ENCODE data around the gene BTD. TPM values are rescaled to one million over a fixed set of nuclear protein-coding genes. Genes with fewer than 3 reads are reported as not detected.

BTD gene
- polyA plus RNA-seq, 4 donors = 18.0 to 24.7 (median 21.0) TPM

DNA sequence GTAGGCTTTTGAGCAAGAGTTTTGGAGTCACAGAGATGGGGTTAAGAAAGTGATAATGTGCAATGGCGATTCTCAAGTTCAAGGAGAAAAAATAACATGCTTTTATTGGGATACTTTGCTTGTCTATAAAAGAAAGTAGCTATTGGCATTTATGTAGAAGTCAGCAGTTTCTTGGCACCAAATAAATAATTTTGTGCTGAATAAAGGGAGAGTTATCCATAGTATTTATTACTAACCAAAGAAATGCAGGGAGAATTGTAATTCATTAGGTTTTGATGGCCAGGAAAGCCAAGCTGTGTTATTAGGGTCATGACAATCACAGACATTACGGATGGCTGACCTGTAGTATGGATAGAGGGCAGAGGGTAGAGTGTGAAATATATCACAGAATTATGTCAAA, 33.1 kb downstream of the BTD start:
- no peak for DNase-seq (ENCODE audit: low read depth in 4 of 4, low spot score in 2 of 4)

DNA sequence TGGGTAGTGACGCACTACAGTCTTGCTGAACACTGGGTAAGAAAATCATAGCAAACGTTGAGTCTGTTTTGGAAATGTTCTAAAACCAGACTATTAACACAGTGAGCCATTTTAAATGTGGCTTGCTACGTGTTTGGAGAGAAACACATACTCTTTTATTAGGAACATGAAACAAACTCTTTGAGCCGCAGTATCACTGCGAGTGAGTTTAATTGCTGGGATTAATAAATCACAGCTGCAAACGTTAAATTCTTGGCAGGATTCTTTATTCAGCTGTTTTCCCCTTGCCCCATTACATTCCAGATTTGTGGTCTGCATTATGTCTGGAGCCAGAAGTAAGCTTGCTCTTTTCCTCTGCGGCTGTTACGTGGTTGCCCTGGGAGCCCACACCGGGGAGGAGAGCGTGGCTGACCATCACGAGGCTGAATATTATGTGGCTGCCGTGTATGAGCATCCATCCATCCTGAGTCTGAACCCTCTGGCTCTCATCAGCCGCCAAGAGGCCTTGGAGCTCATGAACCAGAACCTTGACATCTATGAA, 33.6 kb downstream of the BTD start:
- peak in 2 of 4 donors; percentile 53 to 57 for DNase-seq (ENCODE audit: low read depth in 4 of 4, low spot score in 2 of 4)

DNA sequence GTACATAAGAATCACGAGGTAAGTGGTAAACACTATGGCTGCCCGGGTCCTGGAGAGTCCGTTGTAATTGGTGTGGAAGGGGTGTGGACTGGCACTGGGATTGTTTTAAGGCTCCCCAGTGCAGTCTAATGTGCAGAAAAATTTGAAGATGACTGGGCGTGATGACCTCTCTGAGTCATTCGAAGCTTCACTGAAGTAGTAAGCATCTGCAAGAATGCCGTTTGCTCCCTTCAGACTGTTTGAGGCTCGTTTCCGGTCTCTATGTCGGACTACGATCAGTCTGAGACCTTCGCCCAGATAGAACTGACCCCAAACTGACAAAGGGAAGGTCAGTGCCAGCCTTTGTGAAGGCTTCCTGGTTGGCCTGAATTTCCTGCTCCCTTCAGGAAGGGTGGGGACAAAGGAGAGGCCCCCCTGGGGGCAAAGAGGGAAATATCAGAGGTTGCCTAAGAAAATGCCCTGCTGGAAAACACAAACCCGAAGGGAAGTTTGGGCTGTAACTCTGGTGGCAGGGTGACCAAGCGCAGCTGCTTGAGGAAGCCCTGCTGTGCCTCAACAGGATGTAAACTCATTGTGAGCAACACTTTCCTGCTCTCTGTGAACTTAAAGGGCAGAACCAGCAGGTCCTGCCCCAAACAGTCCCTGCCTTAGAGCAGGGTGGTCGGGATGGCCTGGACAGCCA, 34.6 kb downstream of the BTD start:
- DNase-seq (ENCODE audit: low read depth in 4 of 4, low spot score in 2 of 4) = no peak

DNA sequence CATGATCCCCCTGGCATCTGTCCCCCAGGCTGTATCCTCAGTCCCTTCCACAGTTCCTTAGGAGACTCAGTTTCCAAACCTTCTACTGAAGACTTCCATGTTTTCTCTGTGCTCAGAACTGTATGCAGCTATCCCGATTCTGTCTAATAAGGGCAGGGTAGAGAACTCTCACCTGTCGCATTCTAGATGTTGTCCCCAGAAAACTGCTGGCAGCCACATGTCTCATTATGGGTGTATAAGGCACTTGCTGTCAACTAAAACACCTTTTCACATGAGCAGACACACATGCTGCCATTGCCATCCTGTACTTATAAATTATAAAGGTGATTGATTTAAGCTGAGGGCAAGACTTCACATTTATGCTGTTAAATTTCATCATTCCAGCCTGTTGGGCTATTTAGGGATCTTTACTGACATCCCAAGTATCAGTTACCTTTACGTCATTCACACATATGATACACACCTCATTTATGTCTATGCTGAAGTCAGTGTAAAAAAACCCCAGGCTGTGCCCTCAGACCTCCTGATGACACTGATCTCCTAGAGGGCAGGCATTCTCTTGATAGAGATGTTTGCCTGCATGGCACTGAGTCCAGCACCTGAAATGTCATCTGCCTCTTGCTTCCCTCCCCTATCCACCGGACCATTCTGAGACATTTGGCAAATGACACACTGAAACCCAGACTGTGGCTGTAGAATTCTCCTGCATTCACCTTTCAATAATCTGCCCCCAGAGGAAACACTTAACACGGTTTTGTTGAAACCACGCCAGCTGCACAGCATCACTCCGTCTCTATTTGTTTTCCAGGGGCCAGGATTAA, 35.8 kb downstream of the BTD start:
- DNase-seq (ENCODE audit: low read depth in 4 of 4, low spot score in 2 of 4) = no peak

DNA sequence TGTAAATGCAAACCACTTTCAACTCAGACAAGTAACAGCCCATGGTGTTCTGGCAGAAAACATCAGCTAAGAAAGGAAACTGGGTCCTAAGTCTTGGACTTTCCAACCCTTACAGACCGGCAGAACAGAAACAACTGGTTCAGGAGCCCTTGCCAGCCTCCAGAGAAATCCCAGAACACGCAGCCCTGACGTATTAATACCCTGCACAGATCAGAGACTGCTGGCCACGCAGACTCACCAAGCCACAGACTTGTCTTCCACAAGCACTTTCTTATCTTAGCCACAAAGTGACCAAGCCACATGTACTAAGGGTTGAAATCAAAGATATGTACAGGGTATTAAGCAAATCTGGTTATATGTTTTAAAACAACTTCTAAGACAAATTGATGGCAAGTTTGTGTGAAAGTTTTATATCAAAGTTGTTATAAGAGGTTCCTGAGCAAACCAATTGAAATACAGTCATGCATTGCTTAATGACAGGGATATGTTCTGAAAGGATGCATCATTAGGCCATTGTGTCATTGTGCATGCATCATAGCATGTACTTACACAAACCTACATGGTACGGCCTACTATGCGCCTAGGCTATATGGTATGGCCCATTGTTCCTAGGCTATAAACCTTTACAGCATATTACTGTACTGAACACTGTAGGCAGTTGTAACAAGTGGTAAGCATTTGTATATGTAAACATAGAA, 36.8 kb downstream of the BTD start:
- no peak for DNase-seq (ENCODE audit: low read depth in 4 of 4, low spot score in 2 of 4)

DNA sequence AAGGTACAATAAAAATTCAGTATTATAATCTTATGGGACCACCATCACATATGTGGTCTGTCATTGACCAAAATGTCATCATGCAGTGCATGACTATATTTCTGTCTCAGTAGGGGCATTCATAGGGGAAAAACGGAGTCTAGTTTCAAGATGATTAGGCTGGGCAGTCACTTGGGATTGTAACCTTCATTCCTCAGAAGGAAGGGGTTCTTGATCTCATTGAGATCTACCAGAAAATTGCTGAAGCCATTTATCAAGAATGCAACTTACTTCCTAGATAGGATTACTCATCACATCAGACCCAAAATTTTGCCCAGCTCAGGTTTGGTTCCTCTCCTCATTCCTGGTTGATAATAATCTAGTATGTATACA, 37.3 kb downstream of the BTD start:
- no peak for DNase-seq (ENCODE audit: low read depth in 4 of 4, low spot score in 2 of 4)

DNA sequence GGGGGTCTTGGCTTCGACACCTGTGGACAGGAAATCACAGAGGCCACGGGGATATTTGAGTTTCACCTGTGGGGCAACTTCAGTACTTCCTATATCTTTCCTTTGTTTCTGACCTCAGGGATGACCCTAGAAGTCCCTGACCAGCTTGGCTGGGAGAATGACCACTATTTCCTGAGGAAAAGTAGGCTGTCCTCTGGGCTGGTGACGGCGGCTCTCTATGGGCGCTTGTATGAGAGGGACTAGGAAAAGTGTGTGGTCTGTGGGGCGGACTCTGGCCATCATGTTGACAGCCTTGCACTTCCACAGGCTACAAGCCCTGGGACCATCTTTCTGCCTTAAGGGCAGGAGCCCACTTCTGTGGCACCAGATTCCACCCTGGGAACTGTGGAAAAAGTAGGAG, 43.7 kb downstream of the BTD start:
- no peak for DNase-seq (ENCODE audit: low read depth in 4 of 4, low spot score in 2 of 4)

DNA sequence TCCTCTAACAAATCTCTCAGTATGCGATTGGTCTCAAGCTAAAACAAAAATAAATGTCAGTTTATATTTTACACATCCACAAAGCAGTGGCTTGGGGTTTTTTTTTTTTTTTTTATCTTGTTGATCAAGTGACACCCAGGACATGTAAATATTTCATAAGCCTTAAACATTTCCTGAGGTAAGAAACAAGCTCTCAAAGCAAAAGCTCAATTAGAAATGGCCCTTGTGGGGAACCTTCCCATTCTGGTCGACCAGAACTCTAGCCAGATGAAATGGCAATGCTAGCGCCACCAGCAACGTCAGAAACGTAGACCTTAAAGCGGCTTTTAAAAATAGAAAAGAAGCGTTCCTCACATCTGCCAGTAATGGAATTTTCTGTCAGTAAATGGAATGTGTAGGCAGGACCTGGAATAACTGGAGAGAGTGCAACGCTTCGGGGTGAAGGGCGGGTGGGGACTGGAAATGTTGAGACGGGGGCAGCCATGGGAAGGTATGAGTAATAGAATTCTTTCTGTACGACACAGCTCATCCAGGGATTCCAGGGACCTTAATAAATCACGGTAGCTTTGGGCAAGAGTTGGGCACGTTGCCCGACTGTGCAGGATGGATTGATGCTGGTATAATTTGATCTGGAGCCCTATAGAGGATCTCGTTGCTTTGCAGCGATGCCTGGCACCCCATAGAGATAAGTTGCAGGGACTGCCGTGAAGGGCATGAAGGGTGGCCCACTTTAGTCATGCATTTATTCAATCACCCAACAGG, 44.4 kb downstream of the BTD start:
- no peak for DNase-seq (ENCODE audit: low read depth in 4 of 4, low spot score in 2 of 4)

DNA sequence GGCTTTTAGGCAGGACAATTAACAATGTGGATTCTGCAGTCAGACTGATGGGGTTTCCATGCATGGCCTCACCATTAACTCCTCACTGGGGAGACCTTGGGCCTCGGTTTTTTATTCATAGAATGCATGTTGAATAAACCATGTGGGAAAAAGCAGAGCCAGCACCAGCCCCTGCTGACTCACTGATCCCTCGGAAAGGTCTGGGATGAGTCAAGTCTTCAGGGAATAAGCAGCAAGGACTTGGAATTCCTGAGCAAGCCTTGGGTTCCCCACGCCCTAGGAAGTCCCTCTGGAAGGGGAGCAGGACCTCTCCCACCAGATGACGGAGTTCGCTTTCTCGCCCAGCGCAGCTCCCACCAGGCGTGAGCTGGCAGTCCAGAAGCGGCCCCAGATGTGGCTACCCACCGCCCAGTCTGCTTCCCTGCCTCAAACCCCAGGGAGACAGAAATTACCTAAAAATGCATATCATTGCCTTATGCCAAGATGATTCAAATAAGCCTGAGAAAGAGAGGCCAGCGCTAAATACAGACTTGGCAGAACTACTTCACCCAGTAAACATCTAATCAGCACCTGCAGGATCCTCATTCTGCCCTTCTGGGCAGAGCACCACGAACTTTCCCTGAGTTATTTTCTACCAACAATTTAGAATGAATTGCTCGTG, 45.4 kb downstream of the BTD start:
- no peak for DNase-seq (ENCODE audit: low read depth in 4 of 4, low spot score in 2 of 4)

DNA sequence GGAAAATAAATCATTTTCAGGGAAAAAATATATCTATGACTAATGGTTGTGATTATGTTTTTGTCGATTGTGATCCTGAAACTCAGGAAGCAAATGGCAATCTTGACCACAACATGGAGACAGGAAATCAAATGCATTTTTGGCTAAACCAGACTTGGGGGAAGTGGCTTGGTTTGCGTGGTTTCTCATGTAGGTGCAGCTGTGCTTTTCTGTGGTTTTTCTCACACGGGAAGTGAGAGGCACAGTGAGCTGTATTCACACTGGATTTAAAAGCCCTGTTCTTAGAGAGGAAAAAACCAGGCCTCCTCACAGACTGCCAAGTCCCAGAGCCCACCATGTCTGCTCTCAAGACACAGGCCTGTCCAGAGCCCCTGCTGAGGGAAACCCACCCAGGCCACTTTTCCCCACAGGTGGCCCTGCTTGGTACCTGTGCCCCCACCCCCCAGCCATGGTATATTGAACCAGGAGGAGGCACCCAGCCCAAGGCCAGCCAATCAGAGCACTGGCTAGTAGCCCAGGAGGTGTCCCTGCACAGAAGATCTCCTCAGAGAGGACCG, 46.1 kb downstream of the BTD start:
- DNase-seq (ENCODE audit: low read depth in 4 of 4, low spot score in 2 of 4) = no peak

DNA sequence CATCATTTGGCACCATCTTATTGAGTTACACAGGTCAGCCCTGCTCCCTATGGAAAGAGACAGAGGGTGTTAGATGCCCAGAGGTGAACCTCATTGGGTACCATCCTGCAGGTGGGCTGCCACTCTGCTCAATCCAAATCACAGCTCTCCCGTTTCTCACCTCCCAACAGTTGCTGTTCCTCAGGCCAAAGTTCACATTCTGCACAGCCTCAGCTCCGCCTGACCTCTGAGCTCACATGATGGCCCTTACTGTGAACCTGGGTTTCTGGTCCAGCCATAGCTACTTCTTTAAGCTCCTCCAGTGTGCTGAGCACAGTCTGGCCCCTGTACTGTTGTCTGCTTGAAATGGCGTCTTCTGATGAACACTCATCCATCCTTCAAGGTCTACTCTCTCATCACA, 47.8 kb downstream of the BTD start:
- no peak for DNase-seq (ENCODE audit: low read depth in 4 of 4, low spot score in 2 of 4)

DNA sequence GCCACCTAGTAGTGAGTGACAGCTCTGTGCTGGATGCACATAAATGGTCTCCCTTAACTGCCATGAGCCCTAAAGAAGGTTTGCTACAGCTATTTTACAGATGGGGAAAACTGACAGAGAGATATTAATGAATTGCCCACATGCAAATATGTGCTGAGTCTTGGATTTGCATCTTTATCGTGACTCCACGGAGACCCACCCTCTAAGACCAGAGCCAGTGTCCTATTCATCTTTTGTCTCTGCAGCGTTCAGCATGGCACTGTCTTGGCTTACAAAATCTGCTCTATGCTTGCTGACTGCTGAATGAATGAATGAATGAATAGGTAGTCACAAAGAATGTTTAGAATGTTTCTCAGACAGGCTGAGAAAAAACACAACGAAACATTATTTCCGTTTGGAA, 48.3 kb downstream of the BTD start:
- no peak for DNase-seq (ENCODE audit: low read depth in 4 of 4, low spot score in 2 of 4)

DNA sequence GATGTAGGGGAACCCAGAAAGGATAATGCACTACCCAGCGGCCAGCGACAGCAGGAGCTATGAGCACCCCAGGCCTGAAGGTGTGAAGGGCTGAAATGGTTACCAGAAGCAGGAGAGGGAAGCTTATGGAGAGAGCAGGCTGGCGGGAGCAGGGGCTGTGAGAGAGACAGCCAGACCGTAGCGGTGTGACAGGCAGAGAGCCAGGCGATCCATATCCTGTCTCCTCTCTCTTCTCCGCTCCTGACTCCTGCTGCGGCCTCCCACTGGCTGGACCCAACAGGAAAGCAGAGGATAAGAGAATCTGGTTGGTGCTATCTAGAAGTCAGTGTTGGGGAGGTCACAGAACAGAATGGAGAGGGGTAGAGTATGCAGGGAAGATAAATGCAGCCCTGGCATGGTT, 49.9 kb downstream of the BTD start:
- no peak for DNase-seq (ENCODE audit: low read depth in 4 of 4, low spot score in 2 of 4)

DNA sequence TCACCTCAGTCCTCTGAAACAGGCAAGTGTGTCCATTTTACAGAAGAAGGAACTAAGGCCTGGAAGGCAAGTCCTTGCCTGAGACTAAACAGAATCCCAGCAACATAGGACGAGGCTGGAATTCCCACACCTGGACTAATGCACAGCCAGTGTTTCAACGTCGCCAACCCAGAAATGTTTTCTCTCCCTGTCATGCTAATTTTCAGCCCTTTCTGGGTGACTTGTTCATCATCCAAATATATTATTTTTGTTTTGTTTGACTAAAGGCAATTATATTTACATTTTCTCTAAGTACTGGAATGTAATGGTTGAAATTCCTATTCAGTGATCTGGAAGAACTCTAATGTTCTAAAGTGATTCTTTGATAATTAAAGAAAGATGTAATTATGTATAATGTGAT, 51.8 kb downstream of the BTD start:
- DNase-seq (ENCODE audit: low read depth in 4 of 4, low spot score in 2 of 4) = no peak

DNA sequence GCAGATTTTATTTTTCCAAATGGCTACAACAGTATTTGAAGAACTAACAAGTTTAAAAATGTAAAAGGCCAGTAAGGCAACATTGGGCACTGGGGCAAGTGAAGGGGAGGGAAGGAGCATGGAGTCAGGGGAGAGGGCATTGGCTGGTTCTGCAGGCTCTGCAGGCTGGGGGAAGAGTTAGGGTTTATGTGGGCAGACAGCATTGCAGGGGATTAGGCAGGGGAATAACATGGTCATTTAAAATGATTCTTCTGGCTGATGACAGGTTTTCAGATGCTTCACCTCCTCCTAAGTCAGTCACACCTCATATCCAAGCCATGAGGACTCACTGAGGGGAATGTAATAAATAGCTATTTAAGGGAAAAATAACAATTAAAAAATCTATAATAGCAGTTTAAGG, 52.6 kb downstream of the BTD start:
- no peak for DNase-seq (ENCODE audit: low read depth in 4 of 4, low spot score in 2 of 4)

DNA sequence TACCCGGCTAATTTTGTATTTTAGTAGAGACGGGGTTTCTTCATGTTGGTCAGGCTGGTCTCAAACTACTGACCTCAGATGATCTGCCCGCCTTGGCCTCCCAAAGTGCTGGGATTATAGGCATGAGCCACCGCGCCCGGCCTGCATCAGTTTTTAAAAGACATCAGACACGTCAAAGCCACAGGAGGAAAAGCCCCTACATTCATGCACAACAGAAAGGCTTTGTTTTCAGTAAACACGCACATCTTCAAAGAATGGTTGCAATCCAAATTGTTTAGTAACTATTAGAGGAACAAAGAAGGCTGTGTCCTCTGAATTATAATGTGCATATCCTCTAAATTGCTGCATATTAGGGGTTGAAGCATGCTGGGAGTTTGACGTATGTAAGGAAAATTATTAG, 53.3 kb downstream of the BTD start:
- no peak for DNase-seq (ENCODE audit: low read depth in 4 of 4, low spot score in 2 of 4)

DNA sequence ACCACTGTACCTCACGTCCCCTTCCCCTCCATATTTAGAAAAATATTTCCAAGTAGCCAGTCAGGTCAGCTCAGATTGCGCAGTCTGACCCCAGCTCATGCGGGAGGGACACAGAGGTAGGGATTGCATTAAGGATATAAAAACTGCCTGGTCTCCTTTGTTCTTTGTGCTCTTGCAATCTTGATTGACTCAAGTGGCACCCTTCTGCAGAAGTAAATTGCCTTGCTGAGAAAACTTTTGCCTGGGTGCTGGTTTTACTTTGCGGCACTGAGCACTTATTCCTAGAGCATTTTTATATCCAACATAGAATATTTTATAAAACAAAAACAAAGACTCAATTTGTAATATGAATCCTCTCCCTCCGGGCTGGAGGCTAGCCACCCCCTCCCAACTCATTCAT, 54.8 kb downstream of the BTD start:
- no peak for DNase-seq (ENCODE audit: low read depth in 4 of 4, low spot score in 2 of 4)

DNA sequence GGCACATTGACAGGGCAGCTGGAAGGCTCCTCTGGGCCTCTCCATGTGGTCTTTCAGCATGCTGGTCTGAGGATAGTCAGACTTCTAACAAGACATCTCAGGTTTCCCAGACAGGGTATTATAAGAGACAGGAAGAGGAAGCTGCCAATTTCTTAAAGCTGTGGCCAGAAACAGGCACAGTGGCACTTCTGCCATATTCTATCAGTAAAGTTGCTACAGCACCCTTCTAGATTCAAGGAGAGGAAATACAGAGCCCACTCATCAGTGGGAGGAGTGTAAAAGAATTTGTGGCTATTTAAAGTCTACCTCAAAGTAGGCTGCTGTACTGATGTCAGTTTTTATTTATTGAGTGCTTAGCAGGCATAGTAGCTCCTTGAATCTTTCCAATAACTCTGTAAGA, 55.5 kb downstream of the BTD start:
- no peak for DNase-seq (ENCODE audit: low read depth in 4 of 4, low spot score in 2 of 4)

DNA sequence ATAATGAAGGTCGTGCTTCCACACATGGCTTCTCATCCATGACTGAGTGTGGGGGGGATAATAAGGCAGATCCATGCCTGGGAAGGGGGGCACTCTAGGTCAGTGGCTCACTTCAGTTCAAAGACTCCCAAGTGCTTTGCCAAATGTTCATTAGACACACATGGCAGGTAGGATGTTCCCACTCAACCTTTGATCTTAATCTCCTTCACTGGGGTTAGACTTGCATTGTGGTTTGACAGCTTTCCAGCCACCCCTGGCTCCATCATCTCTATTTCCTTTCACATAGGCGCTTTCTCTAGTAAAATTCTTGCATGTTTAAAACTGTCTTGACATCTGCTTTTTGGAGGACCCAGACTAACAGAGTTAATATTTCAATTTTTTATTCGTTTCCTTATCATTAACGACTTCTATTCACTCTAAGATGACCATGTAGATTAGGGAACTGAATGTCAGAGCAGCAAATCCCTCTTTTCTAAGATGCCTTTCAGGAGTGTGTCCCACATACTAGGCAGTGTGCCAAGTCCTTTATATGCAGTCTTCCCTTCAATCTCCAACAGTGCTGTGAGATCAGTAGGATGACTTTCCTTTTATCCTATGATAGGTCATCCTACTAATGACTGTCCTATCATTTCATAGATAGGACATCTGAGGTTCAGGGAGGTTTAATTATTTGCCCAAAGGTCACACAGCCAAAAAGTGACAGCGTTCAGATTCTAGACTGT, 57.9 kb downstream of the BTD start:
- DNase-seq (ENCODE audit: low read depth in 4 of 4, low spot score in 2 of 4) = no peak
